ENCODE measurements around the gene USP24. TPM values are rescaled to one million over a fixed set of nuclear protein-coding genes. Genes with fewer than 3 reads are reported as not detected.

The USP24 gene
- total RNA-seq, 1 experiment from 2014 or later: 35.3 TPM

- Histone ChIP-seq H2BK120ac (ENCODE audit: low read depth, low read length, poor library complexity, severe bottlenecking) (no peak overlapping the region), H3K23ac (ENCODE audit: insufficient read length, low read depth, low read length) (no peak overlapping the region), H3K4me2 (ENCODE audit: insufficient read depth, insufficient read length, low read length) (no peak overlapping the region), H3K56ac (ENCODE audit: insufficient read length, low read depth, low read length) (no peak overlapping the region), H3K79me1 (ENCODE audit: insufficient read depth, low read depth, low read length, poor library complexity, severe bottlenecking) (no peaks in the 10 kb centered on the region), H2AFZ (ENCODE audit: low read length) (no peak overlapping the region), H3K4me1 (ENCODE audit: insufficient read depth, low read length) (no peaks in the 10 kb centered on the region), H2AK5ac (ENCODE audit: insufficient read length, low read length) (no peak overlapping the region), H3K79me2 (ENCODE audit: insufficient read depth, low read length) (no peaks in the 10 kb centered on the region), H3K14ac (ENCODE audit: insufficient read depth, low read length) (no peak overlapping the region), H3K27me3 (ENCODE audit: insufficient read depth, low read length) (no peaks in the 10 kb centered on the region), H3K9ac (ENCODE audit: extremely low read depth, insufficient read length, low read length) (no peak overlapping the region), H3K18ac (ENCODE audit: insufficient read length, low read depth, low read length) (no peak overlapping the region), H2BK20ac (ENCODE audit: low read depth, low read length, poor library complexity, severe bottlenecking) (no peak overlapping the region), H2BK12ac (ENCODE audit: insufficient read length, low read depth, low read length) (no peak overlapping the region), H3K4ac (ENCODE audit: low read depth, low read length) (no peak overlapping the region), H2BK15ac (ENCODE audit: low read depth, low read length) (no peak overlapping the region), H4K91ac (ENCODE audit: insufficient read length, low read depth, low read length) (no peak overlapping the region), H2BK5ac (ENCODE audit: insufficient read length, low read length) (no peak overlapping the region), H4K20me1 (ENCODE audit: control insufficient read depth, insufficient read depth, insufficient read length) (peaks cover 4% of the 10 kb centered on the region), H3K23me2 (ENCODE audit: insufficient read length, low read depth, low read length, poor library complexity, severe bottlenecking) (no peaks in the 10 kb centered on the region), H3K27ac (ENCODE audit: insufficient read length, low read depth, low read length) (no peak overlapping the region), H3T11ph (ENCODE audit: low read length) (no peak overlapping the region), H4K8ac (replicated peaks; ENCODE audit: insufficient read length, low read depth, low read length) (no peak overlapping the region), H3K9me3 (ENCODE audit: control insufficient read depth, low read depth, low read length) (no peaks in the 10 kb centered on the region), H4K5ac (ENCODE audit: insufficient read length, low read depth, low read length) (no peak overlapping the region)
- no peak for TF ChIP-seq CTCF (conservative IDR thresholded peaks at IDR 0.05)
- Mint-ChIP-seq H3K27me3 (ENCODE audit: low read depth) (no peaks in the 10 kb centered on the region), H3K4me1 (no peaks in the 10 kb centered on the region), H3K4me3 (no peak overlapping the region), H3K9me3 (no peaks in the 10 kb centered on the region), H3K27ac (no peak overlapping the region), H3K36me3 (ENCODE audit: insufficient read depth in 1 of 3, low read depth in 3 of 3) (peaks cover 16 to 71% (median 40%) of the 10 kb centered on the region in 3 experiments; a peak in 6 of 7 replicates)
- WGBS (ENCODE audit: extremely low coverage, insufficient read length, low lambda C conversion rate): no CpG with 5 or more reads among the region's 42 CpGs
- DNase-seq: peak; percentile 31
These were observed 159.1 kb downstream of the USP24 start for GRCh38 chr1:55055951-55056631.

Measured in H9 (cell line).